GM21447 (cell line): Measurements from ENCODE around the gene CACNA1D.
"Not testable (repeated sequence)": the region's sequence is repeated elsewhere in the genome, so short reads cannot be mapped to it uniquely, and the experiment has no call there.

Source experiments
- ATAC-seq: cut with Tn5 transposase; IDR thresholded peaks from one replicate; pipeline ENCODE4 v1.9.1; 2021; ENCODE audit not compliant: unreplicated experiment

Gene CACNA1D

DNA sequence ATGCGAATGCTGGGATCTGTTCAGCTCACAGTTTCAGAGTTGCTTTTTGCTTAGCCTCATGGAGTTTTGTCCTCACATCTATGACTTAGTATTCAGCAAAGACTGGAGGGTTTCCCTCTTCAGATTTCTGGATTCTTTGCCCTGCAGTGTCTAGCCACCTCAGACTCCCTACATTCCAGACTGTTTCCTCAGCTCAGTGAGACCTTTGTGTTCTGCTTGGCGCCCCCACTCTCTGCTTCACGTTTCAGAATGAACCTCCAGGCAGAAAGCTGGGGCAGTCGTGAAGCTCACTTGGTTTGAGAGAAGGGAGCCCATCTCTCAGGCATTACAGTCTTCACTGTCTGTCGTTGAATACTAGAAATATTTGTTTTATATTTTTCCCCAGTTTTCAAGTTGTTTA lies 118.1 kb downstream of the CACNA1D start:
- ATAC-seq: no peak

DNA sequence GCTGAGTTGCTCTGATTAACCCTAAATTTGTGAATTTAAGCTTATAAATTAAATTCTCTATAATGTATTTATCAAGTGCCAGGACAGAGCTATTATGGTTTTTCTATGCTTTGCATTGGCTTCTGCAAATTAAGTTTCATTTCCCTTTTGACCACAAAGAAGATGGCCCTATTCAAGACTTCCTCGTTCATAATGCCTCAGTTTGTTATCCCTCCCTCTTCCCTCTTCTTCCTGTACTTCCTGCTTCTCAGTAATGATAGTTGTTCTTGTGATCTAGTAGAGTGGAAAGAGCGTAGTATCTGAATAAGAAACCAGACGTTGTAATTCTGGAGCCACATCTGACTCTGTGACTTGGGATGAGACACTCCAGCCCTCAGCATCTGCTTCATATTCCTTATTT lies 118.7 kb downstream of the CACNA1D start:
- no peak for ATAC-seq

DNA sequence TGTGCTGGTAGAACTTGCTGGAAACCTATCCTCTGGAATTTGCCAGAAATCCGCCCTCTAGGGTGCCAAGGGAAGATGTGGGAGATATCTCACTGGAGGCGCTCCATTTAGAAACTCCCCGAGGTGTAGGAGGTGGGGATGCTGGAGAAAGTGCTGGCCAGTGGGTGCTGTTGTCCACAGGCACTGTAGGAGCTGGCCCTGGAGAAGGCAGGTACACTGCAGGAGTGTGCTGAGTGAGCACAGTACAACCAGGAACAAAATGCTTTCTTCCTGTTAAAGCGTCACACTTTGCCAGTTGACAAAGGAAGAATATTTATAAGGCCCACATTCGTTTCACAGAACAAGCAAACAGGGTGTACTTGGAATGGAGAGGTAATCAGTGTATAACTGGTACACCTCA lies 119.9 kb downstream of the CACNA1D start:
- no peak for ATAC-seq

DNA sequence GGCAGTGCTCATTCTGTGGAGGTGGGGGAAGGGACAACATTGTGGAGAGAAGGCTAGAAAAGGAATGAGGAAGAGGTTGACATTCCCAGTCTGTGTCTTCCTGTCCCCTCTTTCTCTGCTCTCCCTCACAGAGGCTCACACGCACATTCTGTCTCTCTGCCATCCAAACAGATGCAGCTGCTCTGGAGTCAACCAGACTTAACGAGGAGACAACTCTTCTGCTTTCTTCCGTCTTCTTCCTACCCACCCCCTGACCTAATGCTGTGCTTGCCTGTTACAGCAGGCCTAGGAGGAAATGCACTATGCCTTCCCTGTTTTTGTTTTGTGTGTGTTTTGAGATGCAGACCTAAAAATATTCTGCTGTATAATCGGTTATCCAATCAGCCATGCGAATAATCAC lies 121.9 kb downstream of the CACNA1D start:
- no peak for ATAC-seq

DNA sequence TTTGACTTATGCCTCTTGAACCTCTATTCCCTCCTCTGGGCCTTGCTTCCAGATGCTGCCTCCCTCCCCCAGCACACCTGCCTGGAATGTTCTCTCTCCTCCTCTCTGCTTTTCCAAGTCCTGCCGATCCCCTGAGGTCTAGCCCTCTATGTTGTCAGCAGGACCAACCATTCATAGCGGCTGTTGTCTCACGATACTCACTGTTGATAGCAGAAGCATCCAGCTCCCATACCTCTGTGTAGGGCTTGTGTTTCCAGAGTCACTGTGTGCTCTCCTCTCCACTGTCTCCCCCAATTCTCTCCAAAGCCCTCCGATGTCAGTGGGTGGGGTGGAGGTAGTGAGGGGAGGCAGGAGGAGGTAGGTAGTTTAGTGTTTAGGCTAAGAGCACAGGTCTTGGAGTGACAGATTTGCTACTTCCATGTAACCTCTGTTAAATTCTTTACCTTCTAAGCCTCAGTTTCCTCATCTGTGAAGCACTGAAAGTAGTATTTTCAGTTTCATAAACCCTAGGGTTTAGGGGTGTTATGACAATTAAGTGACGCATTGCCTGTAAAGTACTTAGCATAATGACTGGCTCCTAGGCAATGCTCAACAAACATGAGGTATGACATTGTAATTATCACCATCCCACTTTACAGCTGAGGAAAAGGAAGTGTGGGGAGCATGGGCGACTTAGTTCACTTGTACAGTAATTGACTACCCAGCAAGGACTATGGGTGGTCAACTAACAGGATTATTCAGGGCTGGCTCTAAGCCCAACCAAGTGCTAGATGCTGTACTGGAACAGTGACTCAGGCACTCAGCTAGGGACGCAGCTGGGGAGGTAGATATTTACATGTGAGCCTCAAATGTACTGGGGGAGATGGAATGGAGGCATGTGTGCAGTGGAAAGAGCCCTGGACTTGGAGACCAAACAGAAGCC lies 122.8 kb downstream of the CACNA1D start:
- ATAC-seq: no peak

DNA sequence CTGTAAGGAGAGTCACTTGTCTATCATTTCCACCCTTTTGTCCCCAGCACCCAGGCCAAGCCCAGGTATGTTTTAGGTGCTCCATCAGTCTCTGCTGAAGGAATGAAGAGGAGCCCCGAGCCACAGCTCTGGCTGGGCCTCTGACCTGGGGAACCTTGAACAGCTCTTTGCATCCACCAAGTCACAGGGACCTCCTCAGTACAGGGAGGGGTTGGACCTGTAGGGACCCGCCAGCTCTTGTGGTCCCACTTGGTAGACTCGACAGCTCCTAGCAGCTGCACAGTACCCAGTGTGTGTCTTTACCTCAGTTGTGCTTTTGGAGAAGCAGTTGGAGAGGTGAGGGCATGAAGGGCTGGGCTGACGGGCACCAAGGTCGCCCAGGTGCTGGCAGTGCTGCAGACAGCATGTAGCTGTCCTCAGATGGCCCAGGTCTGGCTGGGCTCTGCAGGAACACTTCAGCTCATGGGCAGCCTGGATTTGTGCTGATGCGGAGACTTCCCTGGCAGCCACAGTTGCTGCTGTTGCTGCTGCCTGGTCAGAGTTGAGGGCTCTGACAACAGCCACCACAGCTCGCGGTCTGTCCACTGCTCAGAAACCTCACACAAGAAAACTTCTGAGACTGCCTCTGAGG lies 123.6 kb downstream of the CACNA1D start:
- no peak for ATAC-seq

DNA sequence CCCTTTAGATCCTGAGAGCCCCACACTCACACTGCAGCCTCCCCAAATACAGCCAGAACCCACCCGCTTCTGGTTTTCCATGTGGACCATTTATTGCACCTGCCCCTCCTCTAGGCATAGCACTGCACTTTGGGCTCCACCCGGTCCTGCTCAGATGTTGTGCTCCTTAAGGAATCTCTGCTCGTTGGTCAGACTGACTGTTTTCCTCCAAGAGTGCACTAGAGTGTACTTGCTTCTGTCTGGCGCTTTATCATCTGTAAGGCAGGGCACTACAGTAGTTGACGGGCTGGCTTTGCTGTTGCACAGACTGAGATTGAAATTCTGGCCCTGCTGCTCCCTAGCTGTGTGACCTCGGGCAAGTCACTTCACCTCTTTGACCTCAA lies 124.1 kb downstream of the CACNA1D start:
- ATAC-seq: no peak

DNA sequence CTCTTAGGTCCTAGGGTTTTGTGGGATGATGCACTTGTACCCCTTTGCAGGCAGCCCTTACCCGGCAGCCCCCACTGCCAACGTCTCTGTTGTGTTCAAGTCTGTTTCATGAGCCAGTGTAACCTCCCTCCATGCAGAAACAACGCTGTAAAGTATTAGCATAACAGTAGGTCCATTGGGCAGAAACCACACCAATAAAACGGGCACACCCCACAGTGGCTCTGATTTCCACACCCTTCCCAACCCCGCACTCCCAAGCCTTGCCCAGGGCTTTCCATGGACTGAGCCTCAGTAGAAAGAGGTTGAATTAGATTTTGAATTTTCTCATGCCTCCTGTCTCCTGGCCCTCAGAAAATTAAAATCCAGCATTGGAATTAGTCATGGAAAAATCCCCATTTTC lies 124.5 kb downstream of the CACNA1D start:
- no peak for ATAC-seq

DNA sequence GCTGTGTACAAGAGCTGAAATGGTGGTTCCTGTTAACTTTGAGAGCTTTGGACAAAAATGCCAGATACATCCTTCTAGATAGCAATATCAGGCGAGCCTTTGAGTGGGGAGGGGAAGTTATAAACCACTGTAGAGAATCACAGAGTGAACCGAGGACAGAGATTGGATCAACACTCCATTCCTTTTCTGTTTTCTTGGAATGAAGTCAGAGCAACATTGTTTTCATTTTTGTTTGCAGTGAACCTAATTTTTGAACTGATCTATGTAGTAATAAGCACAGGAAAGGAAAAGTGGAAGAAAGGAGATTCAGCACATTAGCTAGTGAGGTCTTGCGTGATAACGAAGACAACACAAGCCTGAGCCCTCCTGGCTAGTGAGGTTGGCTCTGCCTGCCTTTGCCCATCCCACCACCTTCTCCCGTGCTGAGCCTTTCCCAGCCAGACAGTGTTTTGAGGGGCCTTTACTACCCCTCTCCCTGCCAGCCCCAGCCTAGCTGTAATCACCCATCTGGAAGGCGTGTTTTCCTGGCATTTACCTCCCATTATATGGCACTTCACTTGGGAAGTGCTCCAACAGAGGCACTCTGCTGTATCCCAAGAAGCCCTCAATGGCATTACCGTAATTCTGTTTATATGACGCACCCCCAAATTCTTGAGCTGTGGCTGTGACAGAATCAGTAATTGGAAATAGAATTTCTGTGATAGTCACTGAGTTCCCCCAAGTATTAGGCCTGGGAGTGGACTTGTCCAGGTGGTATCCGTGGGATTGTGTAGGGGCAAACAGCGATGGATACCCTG lies 129.8 kb downstream of the CACNA1D start:
- no peak for ATAC-seq

DNA sequence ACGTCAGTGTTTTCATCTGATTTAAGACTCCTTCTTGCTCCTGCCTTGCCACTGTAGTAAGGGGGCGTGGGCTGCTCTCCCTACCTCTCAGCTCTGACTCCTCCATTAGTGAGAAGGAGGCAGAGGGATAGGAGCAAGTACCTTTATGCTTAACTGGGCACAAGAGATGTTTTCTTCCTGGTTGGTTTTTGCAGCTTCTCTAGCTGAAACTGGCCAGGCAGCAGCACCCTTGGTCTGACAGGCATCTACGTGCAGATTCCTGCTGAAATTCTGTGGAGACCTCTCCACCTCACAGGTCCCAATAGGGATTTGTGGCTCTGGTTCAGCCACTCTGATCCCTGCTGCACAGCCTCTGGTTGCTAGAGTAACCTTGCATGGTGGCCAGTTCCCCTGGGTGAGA lies 132.5 kb downstream of the CACNA1D start:
- ATAC-seq: no peak

DNA sequence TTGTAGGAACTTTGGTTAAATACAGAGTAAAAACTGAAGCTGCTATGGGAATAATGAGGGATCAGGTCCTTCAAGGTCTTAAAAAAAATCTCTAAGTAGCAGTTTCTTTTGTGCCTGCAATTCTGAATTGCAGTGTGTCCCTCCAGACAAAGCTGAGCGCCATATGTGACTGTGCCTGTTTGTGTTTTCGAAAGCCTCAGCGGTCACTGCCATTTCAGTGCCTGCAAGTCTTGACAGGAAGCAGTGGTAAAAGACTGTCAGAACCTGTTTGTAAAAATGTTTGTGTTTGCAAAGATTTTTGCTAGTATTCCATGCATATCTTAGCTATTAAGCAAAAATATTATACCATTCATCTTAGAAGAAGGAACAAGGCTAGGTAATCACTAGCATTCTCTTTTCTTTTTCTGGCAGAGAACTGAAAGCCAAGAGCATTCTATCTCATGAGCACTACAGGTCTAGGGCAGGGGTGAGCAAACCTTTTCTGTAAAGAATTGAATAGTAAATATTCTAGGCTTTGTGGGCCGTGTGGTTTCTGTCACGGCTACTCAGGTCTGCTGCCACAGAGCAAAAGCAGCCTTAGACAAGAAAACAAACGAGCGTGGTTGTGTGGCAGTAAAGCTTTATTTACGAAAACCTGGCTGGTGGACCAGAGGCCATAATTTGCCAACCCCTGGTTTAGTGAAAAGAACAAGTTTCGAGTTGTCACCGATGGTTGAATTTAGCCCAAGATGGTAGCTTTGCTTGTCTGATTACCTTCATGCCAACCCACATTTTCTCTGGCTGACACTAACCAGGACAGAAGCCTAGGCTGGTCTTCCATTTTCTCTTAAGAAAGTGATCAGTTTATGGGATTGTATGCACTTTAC lies 134.4 kb downstream of the CACNA1D start:
- no peak for ATAC-seq

DNA sequence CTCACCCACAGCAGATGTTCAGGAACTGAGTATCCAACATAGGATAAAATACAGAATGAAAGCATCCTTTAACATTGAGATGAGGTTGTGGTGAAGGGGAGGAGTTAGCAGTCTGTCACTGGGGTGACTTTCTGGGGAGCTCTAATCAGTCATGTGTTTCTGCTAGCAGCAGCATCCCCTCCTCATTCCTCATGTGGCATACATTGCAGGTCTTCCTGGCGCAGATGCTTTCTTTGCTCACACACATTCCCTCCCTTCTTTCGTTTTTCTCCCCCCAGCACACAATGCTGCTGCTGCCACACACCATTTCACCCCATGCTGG lies 135.0 kb downstream of the CACNA1D start:
- ATAC-seq: no peak

DNA sequence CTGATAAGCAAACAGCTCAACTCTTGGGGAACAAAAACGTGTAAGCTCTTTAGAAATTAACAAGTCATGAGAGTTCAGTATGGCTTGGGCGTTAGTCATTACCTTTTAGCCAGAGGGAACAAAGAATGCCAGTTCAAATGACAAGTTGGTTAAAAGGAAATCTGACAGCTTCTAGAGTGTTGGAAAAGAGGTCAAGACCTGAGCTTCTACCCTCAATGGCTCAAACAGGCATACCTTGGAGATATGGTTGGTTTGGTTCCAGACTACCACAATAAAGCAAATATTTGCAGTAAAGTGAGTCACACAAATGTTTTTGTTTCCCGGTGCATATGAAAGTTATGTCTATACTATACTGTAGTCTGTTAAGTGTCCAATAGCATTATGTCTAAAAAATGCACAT lies 136.1 kb downstream of the CACNA1D start:
- no peak for ATAC-seq

DNA sequence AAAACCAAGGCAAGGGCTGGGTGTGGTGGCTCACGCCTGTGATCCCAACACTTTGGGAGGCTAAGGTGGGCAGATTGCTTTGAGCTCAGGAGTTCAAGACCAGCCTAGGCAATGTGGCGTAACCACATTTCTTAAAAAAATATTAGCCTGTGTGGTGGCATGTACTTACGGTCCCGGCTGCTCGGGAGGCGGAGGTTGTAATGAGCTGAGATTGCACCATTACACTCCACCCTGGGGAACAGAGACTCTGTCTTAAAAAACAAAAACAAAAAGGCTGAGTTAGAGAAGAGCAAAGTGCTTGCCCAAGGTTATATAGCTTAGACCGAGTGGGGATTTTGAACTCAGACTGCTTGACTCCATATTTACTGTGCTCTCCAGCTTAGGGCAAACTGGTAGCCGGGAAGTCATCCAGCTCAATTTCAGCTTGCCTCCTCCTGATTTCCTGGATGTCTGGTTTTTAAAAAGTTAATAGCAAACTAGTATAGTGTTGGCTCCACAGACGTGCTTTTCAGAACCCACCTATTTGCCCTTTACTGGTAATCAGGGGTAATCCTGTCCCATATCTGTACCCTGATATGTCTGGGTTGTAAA lies 138.9 kb downstream of the CACNA1D start:
- ATAC-seq: no peak

DNA sequence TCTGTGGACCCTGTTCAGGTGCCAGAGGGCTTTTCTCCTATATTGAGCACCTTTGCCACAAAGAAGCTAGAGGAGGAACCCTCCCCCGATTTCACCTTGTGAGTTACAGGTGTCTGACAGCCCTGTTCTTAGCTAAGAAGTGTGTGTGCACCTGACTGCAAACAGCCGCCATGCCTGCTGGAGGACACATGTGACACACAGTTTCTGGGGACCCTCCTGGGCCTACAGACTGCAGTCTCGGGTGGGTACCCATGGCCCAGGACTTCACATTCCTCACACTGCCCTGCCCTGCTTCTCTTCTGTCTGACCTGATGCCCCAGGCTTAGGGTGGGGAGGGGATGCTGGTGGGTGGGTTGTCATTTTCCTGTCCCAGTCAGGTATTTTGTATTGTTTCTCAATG lies 140.6 kb downstream of the CACNA1D start:
- no peak for ATAC-seq

DNA sequence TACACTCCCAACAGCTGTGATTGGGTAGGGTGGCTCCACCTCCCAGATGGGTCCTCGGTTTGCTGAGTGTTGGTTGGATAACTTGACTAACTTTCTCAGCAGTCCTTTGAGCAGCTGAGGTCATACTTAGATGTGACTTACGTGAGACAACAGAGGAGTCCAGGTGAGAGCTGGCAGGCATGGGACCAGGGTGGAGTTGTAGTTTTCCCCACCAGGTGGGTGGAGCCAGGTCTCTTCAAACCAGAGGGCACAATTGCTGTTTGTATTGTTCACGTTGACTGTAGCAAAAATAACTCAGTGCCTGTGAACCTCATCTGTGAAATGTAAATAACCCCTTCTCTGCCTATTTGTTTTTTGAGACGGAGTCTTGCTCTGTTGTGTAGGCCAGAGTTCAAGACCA lies 144.4 kb downstream of the CACNA1D start:
- ATAC-seq: not testable (repeated sequence)

DNA sequence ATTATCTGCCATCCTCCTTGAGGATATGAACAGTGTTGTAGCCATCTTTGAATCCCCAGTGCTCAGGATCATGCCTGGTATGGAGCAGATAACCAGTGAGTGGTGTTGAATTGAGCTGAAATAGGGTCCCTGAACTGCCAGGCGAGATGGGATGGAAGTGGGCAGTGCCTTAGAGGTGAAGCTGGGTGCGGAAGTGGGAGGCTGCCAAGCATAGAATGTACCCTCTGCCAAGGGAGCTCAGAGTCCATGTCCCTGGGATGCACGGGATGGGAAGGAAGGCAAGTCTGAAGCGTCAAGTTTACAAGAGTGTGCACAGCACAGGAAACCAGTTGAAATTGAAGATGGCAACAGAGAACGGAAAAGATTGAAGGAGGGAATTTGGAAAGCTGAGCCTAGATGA lies 147.0 kb downstream of the CACNA1D start:
- no peak for ATAC-seq

DNA sequence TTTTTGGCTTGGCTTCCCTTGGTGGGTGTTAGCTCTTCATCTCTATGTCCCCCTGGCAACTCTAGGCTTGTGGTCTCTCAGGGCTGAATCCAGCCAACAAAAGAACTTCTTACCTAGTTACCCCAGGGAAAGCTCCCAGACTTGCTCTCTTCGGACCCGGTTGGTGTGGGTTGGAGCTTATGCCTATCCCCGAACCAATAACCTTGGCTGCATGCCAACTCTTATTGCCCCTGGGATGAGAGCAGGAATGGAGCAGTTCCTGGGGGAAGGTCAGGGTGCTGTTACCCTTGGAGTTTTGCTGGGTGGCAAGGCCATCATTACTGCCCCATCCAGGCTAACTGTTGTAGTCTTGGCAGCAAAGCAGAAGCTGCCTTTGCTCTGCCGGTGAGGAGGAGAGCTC lies 147.8 kb downstream of the CACNA1D start:
- ATAC-seq: no peak

DNA sequence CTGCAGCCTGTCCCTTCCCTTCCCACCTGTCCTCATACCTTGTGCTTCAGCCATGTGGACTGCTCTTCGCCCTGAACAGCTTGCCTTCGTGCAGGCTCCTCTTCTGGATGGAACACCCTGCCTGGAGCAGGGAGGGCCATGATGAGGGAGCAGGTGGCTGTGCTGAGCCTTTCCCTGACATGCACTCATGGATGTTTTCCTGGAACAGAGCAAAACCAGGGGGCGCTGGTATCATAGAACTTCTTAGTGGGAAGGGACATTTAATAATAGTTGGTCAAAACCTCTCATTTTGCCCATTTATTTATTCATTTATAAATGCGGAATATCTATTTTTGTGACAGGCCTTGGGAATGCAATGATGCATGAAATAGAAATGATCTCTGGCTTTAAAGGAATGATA lies 149.3 kb downstream of the CACNA1D start:
- ATAC-seq: no peak

DNA sequence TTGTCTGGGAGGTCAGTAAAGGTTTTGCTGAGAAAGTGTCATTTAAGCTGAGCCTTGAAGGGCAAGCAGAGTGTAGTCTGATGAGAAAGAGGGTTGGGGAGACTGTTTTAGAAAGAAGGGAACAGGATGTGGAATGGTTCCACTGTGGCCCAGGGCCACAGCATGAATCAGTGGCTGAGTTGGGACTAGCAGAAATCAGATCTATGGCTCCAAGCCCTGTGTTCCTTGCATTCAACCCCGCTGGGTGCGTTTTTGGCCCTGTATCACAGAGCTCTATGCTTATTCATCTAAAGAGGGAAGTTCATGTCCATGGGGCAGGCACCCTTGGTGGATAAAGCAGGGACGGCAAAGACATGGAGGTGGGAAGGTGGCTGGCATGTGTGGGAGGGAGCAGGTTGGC lies 151.3 kb downstream of the CACNA1D start:
- no peak for ATAC-seq

DNA sequence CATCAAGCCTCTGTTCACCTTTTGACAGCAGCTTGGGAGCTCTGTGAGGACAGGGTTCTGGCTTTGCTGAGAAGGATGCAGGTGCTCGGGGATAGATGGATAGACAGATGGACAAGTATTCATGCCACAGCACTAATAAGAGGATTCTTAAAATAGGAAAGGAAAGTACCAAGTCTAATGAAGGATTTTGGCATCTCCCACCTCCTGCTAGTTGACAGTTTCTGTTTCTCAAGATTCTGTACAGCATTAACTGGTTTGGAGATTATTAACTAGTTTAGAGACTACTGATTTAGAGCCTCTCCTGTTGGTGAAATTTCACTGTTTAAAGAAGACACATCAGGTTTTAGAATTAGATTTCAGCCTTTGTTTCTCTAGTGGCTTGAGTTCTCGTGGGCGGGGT lies 152.3 kb downstream of the CACNA1D start:
- peak; percentile 65 for ATAC-seq
